Measurements from ENCODE around the gene KIAA1614.

GRCh38 chr1:180911640-180912191 is 981 bp upstream of the KIAA1614 start:
- TF ChIP-seq PRDM15 (CRISPR knock-in tag; IDR thresholded peaks at IDR 0.05), result no peak
- TF ChIP-seq FOXK1 (CRISPR knock-in tag; IDR thresholded peaks at IDR 0.05), result no peak
- no peak for TF ChIP-seq NR3C1 (CRISPR knock-in tag; conservative IDR thresholded peaks at IDR 0.05; ENCODE audit: low read depth)
- TF ChIP-seq CTCF (IDR thresholded peaks at IDR 0.05), result no peak
- no peak for TF ChIP-seq ZBTB43 (CRISPR knock-in tag; IDR thresholded peaks at IDR 0.05)
- no peak for TF ChIP-seq AFF4 (CRISPR knock-in tag; IDR thresholded peaks at IDR 0.05; ENCODE audit: borderline replicate concordance)
- TF ChIP-seq CREB1 (CRISPR knock-in tag; IDR thresholded peaks at IDR 0.05), result no peak
- TF ChIP-seq TCF7 (CRISPR knock-in tag; IDR thresholded peaks at IDR 0.05; ENCODE audit: low read depth), result no peak
- peak; percentile 86 for TF ChIP-seq ZSCAN18 (CRISPR knock-in tag; IDR thresholded peaks at IDR 0.05)
- TF ChIP-seq ATF1 (CRISPR knock-in tag; IDR thresholded peaks at IDR 0.05), result no peak
- no peak for TF ChIP-seq ELF4 (CRISPR knock-in tag; IDR thresholded peaks at IDR 0.05; ENCODE audit: low read depth)
- no peak for TF ChIP-seq MAX (CRISPR knock-in tag; IDR thresholded peaks at IDR 0.05)
- no peak for TF ChIP-seq ARID4B (CRISPR knock-in tag; IDR thresholded peaks at IDR 0.05; ENCODE audit: borderline replicate concordance)
